B cell (primary cell): ENCODE results near the gene PLP1. TPM values are rescaled to one million over a fixed set of nuclear protein-coding genes. Genes with fewer than 3 reads are reported as not detected.

Experiments
- ATAC-seq: fragments of 200-7000 bp; cut with Tn5 transposase; one replicate; pipeline ENCODE4 v1.10.0; 2021; ENCODE audit warnings: low read depth, mild to moderate bottlenecking, moderate number of reproducible peaks, moderate library complexity
- CTCF ChIA-PET: fragments of 350-600 bp; sonication (Branson Sonifier 250); formaldehyde crosslinking; loops from one replicate; lab custom pipeline; 2021; ENCODE audit warnings: antibody characterized with exemption, inconsistent platforms; lab: Charles Lee
- POLR2A ChIA-PET: fragments of 350-600 bp; sonication (Branson Sonifier 250); formaldehyde crosslinking; loops from one replicate; lab custom pipeline; 2021; ENCODE audit warnings: antibody characterized with exemption; lab: Charles Lee
- DNase-seq: peaks from one replicate; pipeline ENCODE4 v3.0.0; 2013
- H2AFZ ChIP-seq: 2 replicates; pipeline ENCODE4 v1.6.1; 2012; ENCODE audit warnings: mild to moderate bottlenecking, low read depth, low read length; ENCODE audit not compliant: insufficient read depth, poor library complexity, severe bottlenecking
- H3K27ac ChIP-seq, 2 donors: 1 replicate in 1 of 2; 2 replicates in 1 of 2; pipeline ENCODE4 v1.5.1; 2012 to 2013; ENCODE audit warnings: low read length in 2 of 2, mild to moderate bottlenecking in 2 of 2, moderate library complexity in 1 of 2
- H3K27me3 ChIP-seq, 4 experiments: fragments of 200-600 bp in 1 of 4; sonication (generic) in 1 of 4; replicated peaks in 1 of 4; 1 replicate in 2 of 4; 2 replicates in 2 of 4; pipeline versions ENCODE4 v1.6.1 to v1.7.0; 2013 to 2016; ENCODE audit warnings: low read length in 3 of 4, mild to moderate bottlenecking in 2 of 4, mixed read lengths in 1 of 4, moderate library complexity in 1 of 4; ENCODE audit not compliant: insufficient read depth in 4 of 4, control insufficient read depth in 3 of 4; ENCODE audit errors: control extremely low read depth in 1 of 4
- H3K36me3 ChIP-seq, 2 experiments: replicated peaks in 1 of 2; 1 replicate in 1 of 2; 2 replicates in 1 of 2; pipeline versions ENCODE4 v1.6.1 to v1.7.1; 2013; ENCODE audit warnings: low read length in 1 of 2; ENCODE audit not compliant: insufficient read depth in 2 of 2, control insufficient read depth in 1 of 2; ENCODE audit errors: control extremely low read depth in 1 of 2, extremely low read depth in 1 of 2
- H3K4me1 ChIP-seq, 2 donors: fragments of 200-600 bp in 1 of 2; sonication (generic) in 1 of 2; 1 replicate in 1 of 2; 2 replicates in 1 of 2; pipeline versions ENCODE4 v1.5.1 to v1.6.1; 2013 to 2017; ENCODE audit warnings: low read length in 2 of 2; ENCODE audit not compliant: control insufficient read depth in 2 of 2, insufficient read depth in 2 of 2
- H3K4me2 ChIP-seq: replicated peaks from 2 replicates; pipeline ENCODE3; 2012; ENCODE audit warnings: mild to moderate bottlenecking, low read depth, low read length; ENCODE audit not compliant: poor library complexity, severe bottlenecking
- H3K4me3 ChIP-seq, 5 experiments: fragments of 200-600 bp in 1 of 5; sonication (generic) in 1 of 5; 1 replicate in 3 of 5; 2 replicates in 2 of 5; pipeline versions ENCODE4 v1.5.1 to v1.7.0; 2011 to 2016; ENCODE audit warnings: low read length in 4 of 5, mild to moderate bottlenecking in 4 of 5, low read depth in 2 of 5, control low read depth in 1 of 5, moderate library complexity in 1 of 5; ENCODE audit not compliant: insufficient read depth in 1 of 5; ENCODE audit errors: control extremely low read depth in 1 of 5, extremely low read depth in 1 of 5
- H3K79me2 ChIP-seq: fragments of 200-600 bp; sonication (generic); one replicate; pipeline ENCODE4 v1.6.0; 2016; ENCODE audit warnings: low read length; ENCODE audit not compliant: control insufficient read depth, insufficient read depth
- H3K9ac ChIP-seq: fragments of 200-600 bp; sonication (generic); 2 replicates; pipeline ENCODE4 v1.6.1; 2017; ENCODE audit warnings: mild to moderate bottlenecking, low read length, moderate library complexity
- H3K9me3 ChIP-seq, 3 donors: one replicate each; pipeline versions ENCODE4 v1.6.1 to v1.7.1; 2013; ENCODE audit warnings: low read length in 2 of 3; ENCODE audit not compliant: control insufficient read depth in 2 of 3, insufficient read depth in 1 of 3; ENCODE audit errors: control extremely low read depth in 1 of 3
- H4K20me1 ChIP-seq: 2 replicates; pipeline ENCODE4 v1.6.0; 2012; ENCODE audit warnings: mild to moderate bottlenecking, low read length; ENCODE audit not compliant: insufficient read depth, control insufficient read depth, poor library complexity, severe bottlenecking
- H3K27ac Mint-ChIP-seq: one replicate; pipeline ENCODE4 v1.8.0; 2021; ENCODE audit warnings: mixed read lengths
- H3K27me3 Mint-ChIP-seq: one replicate; pipeline ENCODE4 v1.8.0; 2021; ENCODE audit warnings: mixed read lengths
- H3K4me1 Mint-ChIP-seq: one replicate; pipeline ENCODE4 v1.8.0; 2021; ENCODE audit warnings: mixed read lengths
- H3K4me3 Mint-ChIP-seq: one replicate; pipeline ENCODE4 v1.8.0; 2021; ENCODE audit warnings: mixed read lengths
- H3K9me3 Mint-ChIP-seq: one replicate; pipeline ENCODE4 v1.8.0; 2022; ENCODE audit warnings: mixed read lengths; ENCODE audit not compliant: insufficient read depth
- CTCF ChIP-seq: fragments of 200-600 bp; IDR thresholded peaks from one replicate; pipeline ENCODE4 v1.8.0; 2022; ENCODE audit warnings: antibody characterized with exemption, mild to moderate bottlenecking
- EZH2 ChIP-seq: IDR thresholded peaks from 2 replicates; pipeline ENCODE4 v1.6.1; 2012; ENCODE audit warnings: borderline replicate concordance, low read depth, mild to moderate bottlenecking, moderate library complexity, low read length; ENCODE audit not compliant: insufficient read depth, poor library complexity, severe bottlenecking
- WGBS: methylation state at CpG from one replicate; pipeline ENCODE4 v1.1.5; 2013; ENCODE audit warnings: missing lambda C conversion rate; ENCODE audit not compliant: insufficient coverage; 5-methylcytosine and 5-hydroxymethylcytosine counted together
- intact Hi-C: fragments of 100-400 bp; cut with micrococcal nuclease; formaldehyde crosslinking; loops from one replicate; pipeline ENCODE4 v1.10.0; 2022
- polyA plus RNA-seq: library from polyadenylated mRNA; depleted of rRNA; stranded (reverse); fragments of >200 nt; gene quantifications from 2 replicates; pipeline ENCODE4 v1.2.3, GENCODE V29; 2012
- total RNA-seq, 2 donors: library from RNA; stranded (reverse); fragments of 120-200 nt in 1 of 2; gene quantifications; 1 replicate in 1 of 2; 2 replicates in 1 of 2; pipeline versions ENCODE4 v1.2.3 to v1.2.4, GENCODE V29; 2013 to 2022

The PLP1 gene
- total and polyA plus RNA-seq, 2 donors (not counting 1 experiment from before 2014, with no cell fraction given) = not detected

GRCh38 chrX:103791228-103791627, 14.6 kb downstream of the PLP1 start:
- Histone ChIP-seq H3K9ac (no peak overlapping the region), H3K4me2 (no peak overlapping the region), H4K20me1 (no peaks in the 10 kb centered on the region), H3K36me3 (no peaks in the 10 kb centered on the region), H3K4me1 (peaks cover 19 to 20% of the 10 kb centered on the region in 2 donors), H3K79me2 (no peaks in the 10 kb centered on the region), H3K9me3 (no peaks in the 10 kb centered on the region), H3K27ac (no peak overlapping the region), H3K4me3 (no peak overlapping the region), H2AFZ (no peak overlapping the region), H3K27me3 (peaks cover 0 to 3% (median 0%) of the 10 kb centered on the region in 4 experiments)
- TF ChIP-seq CTCF = no peak
- no peak for TF ChIP-seq EZH2
- POLR2A ChIA-PET = no interaction called here
- WGBS = no CpG with 5 or more reads among the region's 4 CpGs
- Mint-ChIP-seq H3K27ac (no peak overlapping the region), H3K27me3 (no peaks in the 10 kb centered on the region), H3K9me3 (no peaks in the 10 kb centered on the region), H3K4me1 (peaks cover 21% of the 10 kb centered on the region), H3K4me3 (no peak overlapping the region)
- DNase-seq = no peak
- intact Hi-C loops = no loop called here
- ATAC-seq = no peak
- CTCF ChIA-PET = no interaction called here

DNA sequence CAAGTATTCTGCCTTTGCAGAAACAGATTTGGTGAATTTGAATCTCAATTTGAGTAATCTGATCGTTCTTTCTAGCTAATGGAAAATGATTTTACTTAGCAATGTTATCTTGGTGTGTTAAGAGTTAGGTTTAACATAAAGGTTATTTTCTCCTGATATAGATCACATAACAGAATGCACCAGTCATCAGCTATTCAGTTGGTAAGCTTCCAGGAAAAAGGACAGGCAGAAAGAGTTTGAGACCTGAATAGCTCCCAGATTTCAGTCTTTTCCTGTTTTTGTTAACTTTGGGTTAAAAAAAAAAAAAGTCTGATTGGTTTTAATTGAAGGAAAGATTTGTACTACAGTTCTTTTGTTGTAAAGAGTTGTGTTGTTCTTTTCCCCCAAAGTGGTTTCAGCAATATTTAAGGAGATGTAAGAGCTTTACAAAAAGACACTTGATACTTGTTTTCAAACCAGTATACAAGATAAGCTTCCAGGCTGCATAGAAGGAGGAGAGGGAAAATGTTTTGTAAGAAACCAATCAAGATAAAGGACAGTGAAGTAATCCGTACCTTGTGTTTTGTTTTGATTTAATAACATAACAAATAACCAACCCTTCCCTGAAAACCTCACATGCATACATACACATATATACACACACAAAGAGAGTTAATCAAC, 15.3 kb downstream of the PLP1 start:
- Histone ChIP-seq H3K4me1 (peaks cover 19 to 20% of the 10 kb centered on the region in 2 donors), H3K27ac (no peak overlapping the region), H3K9me3 (no peaks in the 10 kb centered on the region), H2AFZ (no peak overlapping the region), H4K20me1 (no peaks in the 10 kb centered on the region), H3K9ac (no peak overlapping the region), H3K4me2 (no peak overlapping the region), H3K27me3 (peaks cover 0 to 3% (median 0%) of the 10 kb centered on the region in 4 experiments), H3K4me3 (no peak overlapping the region), H3K36me3 (no peaks in the 10 kb centered on the region), H3K79me2 (no peaks in the 10 kb centered on the region)
- no peak for ATAC-seq
- Mint-ChIP-seq H3K27ac (no peak overlapping the region), H3K4me1 (peaks cover 21% of the 10 kb centered on the region), H3K9me3 (no peaks in the 10 kb centered on the region), H3K4me3 (no peak overlapping the region), H3K27me3 (no peaks in the 10 kb centered on the region)
- TF ChIP-seq CTCF = no peak
- TF ChIP-seq EZH2 = no peak
- no CpG with 5 or more reads among the region's 2 CpGs for WGBS
- intact Hi-C loops = no loop called here
- POLR2A ChIA-PET = interaction anchor here (0.6 kb wide), 1 partner anchor 24 kb away, joined by 4 read pairs; no protein-coding TSS in a partner anchor
- CTCF ChIA-PET = no interaction called here
- DNase-seq = no peak
